Esophagus muscularis mucosa (tissue), 3 donors: ENCODE data around the gene GUCA1C.

Experiments used
- CTCF ChIP-seq, 3 experiments: fragments of 200-600 bp in 2 of 3; fragments of 450-650 bp in 1 of 3; sonication (generic) in 2 of 3; IDR thresholded peaks; one replicate each; pipeline ENCODE4 v1.5.1; 2017 to 2019; ENCODE audit warnings: antibody characterized with exemption in 3 of 3, mild to moderate bottlenecking in 2 of 3, moderate library complexity in 1 of 3
- POLR2A ChIP-seq: fragments of 450-650 bp; IDR thresholded peaks from one replicate; pipeline ENCODE4 v1.6.1; 2017; ENCODE audit warnings: antibody characterized with exemption, moderate library complexity, mild to moderate bottlenecking, low read depth

- TF ChIP-seq CTCF (IDR thresholded peaks at IDR 0.05) (no peak), POLR2A (no peak)
Measured at GRCh38 chr3:108861401-108861800, 92.3 kb downstream of the GUCA1C start.
